NCI-H524 (cell line): ENCODE measurements around the gene CYLD.

Experiments
- DNase-seq, 2 experiments: peaks; one replicate each; lab custom pipeline; 2025; lab: John Stamatoyannopoulos, UW

CYLD gene

GRCh38 chr16:50818380-50818779 lies 76.5 kb downstream of the CYLD start:
- no peak for DNase-seq

GRCh38 chr16:50819706-50820105 lies 77.8 kb downstream of the CYLD start:
- peak in 1 of 2 experiments; percentile 15 for DNase-seq

- DNase-seq: no peak
These were observed 78.3 kb downstream of the CYLD start for GRCh38 chr16:50820225-50820624.

DNA sequence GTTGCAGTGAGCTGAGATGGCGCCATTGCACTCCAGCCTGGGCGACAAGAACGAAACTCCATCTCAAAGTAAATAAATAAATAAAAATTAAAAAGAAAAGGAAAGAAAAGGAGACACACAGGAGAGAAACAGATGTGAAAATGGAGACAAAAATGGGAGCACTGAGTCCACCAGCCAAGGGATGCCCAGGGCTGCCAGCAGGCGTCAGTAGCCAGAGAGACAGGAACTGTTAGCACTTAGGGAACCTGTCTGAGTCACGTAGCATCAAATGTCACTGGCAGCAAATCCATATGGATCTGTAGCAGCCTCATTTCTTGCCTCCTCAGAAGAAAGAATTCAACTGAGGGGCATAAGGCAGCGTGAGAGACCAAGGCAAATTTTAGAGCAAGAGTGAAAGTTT lies 79.7 kb downstream of the CYLD start:
- peak in 1 of 2 experiments; percentile 16 for DNase-seq

GRCh38 chr16:50822671-50823070 lies 80.8 kb downstream of the CYLD start:
- no peak for DNase-seq

DNA sequence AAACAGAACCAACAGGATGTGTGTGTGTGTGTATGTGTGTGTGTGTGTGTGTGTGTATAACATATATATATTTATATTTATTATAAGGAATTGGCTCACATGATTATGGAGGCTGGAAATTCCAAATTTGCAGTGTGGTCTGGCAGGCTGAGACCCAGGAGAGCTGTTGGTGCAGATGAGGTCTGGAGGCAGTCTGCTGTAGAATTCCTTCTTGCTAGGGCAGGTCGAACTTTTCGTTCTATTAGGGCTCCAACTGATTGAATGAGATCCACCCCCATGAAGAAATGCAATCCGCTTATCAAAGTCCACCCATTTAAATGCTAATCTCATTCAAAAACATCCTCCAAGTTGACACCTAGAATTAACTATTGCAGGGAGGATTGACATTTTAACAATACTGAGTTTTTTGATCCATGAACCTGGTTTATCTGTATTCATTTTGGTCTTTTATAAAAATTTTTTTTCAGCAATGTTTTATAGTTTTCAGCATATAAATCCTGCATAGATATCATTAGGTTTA lies 85.0 kb downstream of the CYLD start:
- DNase-seq: no peak

GRCh38 chr16:50828164-50828702 lies 86.3 kb downstream of the CYLD start:
- no peak for DNase-seq

DNA sequence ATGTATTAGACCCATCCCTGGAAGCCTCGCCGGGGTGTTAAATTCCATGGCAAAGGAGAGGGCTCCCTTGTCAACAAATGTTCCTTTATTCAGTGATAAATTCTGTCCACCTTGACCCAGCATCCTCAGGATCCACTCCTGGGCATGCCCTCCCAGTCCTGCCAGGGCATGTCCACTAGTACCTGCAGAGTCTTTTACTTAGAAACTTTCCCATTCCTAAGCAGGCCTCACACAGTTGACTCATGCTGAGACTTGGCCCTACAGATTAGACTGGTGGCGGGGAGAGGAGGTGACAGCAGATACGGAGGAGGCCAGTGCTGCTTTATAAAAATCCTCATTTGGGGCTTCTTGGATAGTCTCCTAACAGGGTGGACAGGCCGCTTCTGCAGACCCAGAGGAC lies 88.8 kb downstream of the CYLD start:
- DNase-seq: no peak

GRCh38 chr16:50831751-50832150 lies 89.9 kb downstream of the CYLD start:
- no peak for DNase-seq

DNA sequence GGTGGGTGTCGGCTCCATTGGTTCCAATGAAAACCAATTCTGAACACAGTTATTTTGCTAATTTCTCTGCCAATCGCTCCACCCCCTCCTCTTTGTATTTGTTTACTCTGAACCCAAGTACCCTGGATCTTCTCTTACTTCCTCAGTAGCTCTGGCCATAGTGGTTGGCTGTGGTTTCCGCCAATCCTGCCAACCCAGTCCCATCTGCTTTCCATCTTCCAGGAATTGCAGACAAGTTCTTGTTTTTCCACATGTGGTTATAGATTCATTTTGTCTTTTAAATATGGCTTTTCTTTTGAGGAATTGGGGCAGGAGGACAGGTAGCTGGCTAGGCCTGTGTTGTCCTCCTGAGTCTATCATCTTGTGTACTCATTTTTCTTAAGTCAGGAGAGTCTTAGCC lies 92.0 kb downstream of the CYLD start:
- DNase-seq: no peak

DNA sequence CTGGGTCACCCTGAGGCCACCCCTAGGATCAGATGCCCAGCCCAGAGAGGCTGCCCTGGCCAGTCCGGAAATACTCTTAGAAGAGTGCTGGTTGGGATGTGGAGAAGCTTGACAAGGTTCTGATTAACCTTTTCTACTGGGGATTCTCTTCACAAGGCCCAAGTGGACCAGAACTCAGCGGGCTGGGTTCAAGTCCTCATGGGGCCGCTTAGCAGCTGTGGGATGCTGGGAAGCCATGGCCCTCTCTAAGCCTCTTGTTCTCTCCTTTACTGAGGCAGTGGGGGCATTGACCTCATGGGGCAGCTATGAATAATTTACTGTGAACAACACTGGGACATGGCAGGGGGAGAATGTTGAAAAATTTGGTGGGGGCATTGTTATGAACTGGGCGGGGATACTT lies 92.8 kb downstream of the CYLD start:
- DNase-seq: no peak

DNA sequence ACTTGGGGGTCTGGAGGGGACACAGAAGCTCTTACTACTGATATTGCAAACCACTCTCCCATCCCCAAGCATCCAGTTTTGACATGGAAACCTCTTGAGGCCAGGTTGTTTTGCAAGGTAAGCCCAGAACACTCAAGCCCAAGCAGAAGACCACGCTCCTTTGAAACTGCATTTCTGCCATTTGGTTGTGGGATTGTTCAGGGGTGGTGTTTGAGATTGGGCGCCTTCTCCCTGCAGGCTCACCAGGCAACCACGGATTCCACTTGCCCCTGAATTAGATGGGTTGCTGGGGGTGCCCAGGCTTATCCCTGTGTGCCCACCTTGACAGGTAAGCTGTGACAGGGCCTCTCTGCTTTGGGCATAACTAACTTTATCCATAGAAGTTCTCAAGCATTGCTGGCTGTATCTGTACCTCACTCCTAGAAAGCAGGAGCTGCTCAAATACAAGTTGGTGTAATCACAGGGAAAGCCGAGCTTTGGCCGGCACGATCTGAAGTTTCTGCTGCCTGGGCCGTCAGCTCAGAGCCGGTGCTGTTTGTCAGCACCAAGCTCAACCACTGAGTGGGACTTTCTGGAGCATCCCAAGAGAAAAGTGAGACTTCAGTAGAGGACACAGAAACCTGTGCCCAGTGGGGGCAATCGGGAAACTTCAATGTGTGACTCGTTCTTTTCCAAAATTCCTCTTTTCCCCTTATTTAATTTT lies 93.6 kb downstream of the CYLD start:
- DNase-seq: no peak

- DNase-seq: no peak
These were observed 94.3 kb downstream of the CYLD start for GRCh38 chr16:50836121-50836621.

- DNase-seq: no peak
These were observed 95.4 kb downstream of the CYLD start for GRCh38 chr16:50837324-50837723.

DNA sequence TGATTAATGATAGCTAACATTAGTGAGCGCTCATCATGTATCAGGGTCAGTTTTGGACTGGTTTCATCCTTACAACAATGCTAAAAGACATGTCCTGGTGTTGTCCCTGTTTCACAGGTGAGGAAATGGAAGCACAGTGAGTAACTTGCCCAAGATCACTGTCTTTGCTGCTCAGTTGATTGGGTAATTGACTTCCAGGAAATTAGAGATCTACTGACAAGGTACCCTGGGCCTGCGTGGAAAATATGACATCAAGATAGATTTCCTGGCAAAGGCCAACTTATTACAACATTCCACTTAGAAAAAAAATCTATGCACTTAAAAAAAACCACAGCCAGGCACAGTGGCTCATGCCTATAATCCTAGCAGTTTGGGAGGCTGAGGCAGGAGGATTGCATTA lies 96.3 kb downstream of the CYLD start:
- no peak for DNase-seq

DNA sequence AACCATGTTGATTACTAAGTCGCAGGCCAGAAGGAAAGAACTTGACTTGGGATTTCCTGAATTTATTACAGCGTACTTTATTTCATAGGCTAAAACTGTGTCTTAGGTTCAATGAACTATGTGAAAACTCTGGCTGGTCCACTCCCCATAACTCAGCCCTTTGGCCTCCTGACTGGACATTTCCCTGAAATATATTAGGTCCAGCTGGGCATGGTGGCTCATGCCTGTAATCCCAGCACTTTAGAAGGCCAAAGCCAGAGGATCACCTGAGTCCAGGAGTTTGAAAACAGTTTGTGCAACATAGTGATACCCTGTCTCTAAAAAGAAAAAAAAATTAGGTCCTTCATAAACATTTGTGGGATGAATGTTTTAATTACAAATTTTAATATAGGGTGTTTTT lies 97.0 kb downstream of the CYLD start:
- no peak for DNase-seq

- no peak for DNase-seq
These were observed 97.5 kb downstream of the CYLD start for GRCh38 chr16:50839356-50839755.

- no peak for DNase-seq
These were observed 98.2 kb downstream of the CYLD start for GRCh38 chr16:50839920-50840729.

GRCh38 chr16:50841081-50841886 lies 99.4 kb downstream of the CYLD start:
- peak in 1 of 2 experiments; percentile 38 for DNase-seq

DNA sequence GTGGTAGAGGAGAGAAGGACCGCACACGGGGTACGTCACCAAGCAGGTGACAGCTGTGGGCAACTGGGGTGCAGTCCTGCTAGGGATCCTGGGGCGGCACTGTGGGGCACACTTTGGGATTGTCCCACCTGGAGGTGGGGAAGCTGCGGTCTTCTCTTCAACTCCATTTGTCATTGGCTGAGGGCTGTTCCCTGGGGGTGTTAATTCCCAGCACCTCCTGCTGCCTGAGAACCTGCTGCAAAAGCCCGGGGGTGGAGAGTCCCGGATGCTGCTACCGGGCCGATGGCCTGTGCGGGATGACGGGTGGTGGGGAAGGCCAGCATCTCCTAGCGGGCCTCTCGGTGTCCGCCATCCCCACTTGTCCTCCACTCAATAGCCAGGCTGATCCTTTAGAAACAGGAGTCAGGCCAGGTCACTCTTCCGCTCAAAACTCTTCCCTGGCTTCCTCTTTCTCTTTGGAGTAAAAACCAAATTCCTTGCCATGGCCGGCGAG lies 100.2 kb downstream of the CYLD start:
- DNase-seq: no peak

- no peak for DNase-seq
These were observed 100.7 kb downstream of the CYLD start for GRCh38 chr16:50842589-50842988.

GRCh38 chr16:50844840-50845239 lies 103.0 kb downstream of the CYLD start:
- no peak for DNase-seq
